ENCODE data around the gene SLC38A2.
"Not testable (repeated sequence)": the region's sequence is repeated elsewhere in the genome, so short reads cannot be mapped to it uniquely, and the experiment has no call there.

The SLC38A2 gene

DNA sequence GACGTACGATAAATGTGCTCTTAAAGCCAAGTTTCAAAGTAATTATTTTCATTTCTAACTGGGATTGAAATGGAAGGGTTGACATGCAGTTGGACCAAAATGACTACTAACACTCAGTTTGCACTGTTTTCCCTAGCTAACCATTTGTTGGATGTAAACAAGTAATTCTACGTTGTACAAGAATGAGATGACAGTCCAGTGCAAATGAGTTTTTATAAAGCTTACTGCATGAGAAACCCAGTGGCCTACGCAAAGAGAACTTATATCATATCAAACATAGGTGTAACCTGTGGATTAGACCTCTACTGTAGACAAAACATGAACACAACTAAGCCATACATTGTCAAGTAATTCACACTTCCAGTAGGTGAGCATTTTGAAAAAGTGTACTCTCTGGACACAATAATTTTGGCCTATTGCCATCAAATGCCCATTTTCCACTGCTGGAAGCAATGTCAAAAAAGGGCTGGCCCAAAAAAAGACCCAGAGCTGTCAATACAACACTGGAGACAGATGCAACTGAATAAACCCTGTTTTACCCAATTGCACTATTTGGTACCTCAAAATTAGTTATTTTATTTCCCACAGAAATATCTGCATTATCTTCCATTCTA is 12.8 kb downstream of the SLC38A2 start:
- no peak for DNase-seq

- DNase-seq = no peak
Observed at GRCh38 chr12:46358791-46359666, 13.5 kb downstream of the SLC38A2 start.

- DNase-seq = no peak
Observed at GRCh38 chr12:46358325-46358700, 14.3 kb downstream of the SLC38A2 start.

- no peak for DNase-seq
Observed at GRCh38 chr12:46357438-46358324, 14.9 kb downstream of the SLC38A2 start.

GRCh38 chr12:46356655-46357437 is 15.7 kb downstream of the SLC38A2 start:
- no peak for DNase-seq

- no peak for DNase-seq
Observed at GRCh38 chr12:46354802-46355199, 17.8 kb downstream of the SLC38A2 start.

- DNase-seq = no peak
Observed at GRCh38 chr12:46354111-46354801, 18.3 kb downstream of the SLC38A2 start.

- no peak for DNase-seq
Observed at GRCh38 chr12:46351886-46352650, 20.5 kb downstream of the SLC38A2 start.

- no peak for DNase-seq
Observed at GRCh38 chr12:46351138-46351537, 21.4 kb downstream of the SLC38A2 start.

- no peak for DNase-seq
Observed at GRCh38 chr12:46349253-46349652, 23.3 kb downstream of the SLC38A2 start.

DNA sequence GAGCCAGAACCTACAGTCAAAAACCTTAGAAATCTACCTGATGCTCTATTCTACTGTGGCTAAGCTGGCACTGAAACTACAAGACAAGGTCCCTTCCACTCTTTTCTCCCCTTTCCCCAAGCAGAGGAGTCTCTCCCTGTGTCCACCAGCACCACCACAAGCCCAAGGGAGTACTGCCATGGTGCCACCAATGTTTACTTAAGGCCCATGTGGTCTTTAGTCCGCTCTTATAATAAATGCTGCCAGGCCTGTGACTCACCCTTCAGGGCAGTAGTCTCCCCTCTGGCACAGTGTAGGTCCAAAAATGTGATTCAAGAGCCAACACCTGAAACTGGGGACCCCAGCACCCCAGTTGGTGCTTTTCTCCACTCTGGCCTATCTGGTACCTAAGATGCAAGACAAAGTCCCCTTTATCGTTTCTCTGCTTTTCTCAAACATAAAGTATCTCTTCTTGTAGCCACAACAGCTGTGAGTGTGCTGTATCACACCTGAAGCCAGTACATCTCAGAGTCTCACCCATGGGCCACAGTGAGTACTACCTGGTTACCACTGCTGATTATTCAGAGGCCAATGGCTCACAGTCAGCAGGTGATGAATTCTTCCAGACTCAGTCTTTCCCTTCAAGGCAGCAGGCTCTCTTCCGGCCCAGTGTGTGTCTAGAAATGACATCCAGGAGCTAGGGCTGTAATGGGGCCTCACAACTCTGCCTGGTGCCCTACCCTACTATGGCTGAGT is 29.3 kb downstream of the SLC38A2 start:
- DNase-seq = no peak

- peak; percentile 19 for DNase-seq
Observed at GRCh38 chr12:46342562-46343033, 30.0 kb downstream of the SLC38A2 start.

DNA sequence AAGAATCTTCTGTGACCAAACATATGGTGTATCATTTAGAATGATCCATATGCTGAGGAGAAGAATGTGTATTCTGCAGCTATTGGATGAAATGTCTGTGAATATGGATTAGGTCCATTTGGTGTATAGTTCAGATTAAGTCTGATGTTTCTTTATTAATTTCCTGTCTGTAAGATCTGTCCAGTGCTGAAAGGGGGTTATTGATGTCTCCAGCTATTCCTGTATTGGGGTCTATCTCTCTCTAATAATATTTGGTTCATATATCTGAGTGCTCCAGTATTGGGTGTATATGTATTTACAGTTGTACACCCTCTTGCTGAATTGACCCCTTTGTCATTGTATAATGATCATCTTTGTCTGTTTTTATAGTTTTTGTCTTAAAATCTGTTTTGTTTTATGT is 33.5 kb downstream of the SLC38A2 start:
- DNase-seq = no peak

DNA sequence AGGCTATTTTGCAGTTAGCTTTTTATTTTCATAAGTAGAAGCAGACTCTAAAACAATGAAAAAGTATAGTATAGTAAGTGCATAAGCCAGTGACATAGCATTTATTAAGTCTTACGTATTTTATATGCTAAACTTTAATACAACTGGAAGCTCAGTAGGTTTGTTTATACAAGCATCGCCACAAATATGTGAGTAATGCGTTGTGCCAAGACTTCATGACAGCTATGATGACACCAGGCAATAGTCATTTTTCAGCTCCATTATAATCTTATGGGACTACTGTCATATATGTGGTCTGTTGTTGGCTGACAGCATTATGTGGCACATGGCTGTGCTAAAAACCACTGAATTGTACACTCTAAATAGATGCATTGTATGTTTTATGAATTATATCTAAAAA is 40.3 kb downstream of the SLC38A2 start:
- no peak for DNase-seq

DNA sequence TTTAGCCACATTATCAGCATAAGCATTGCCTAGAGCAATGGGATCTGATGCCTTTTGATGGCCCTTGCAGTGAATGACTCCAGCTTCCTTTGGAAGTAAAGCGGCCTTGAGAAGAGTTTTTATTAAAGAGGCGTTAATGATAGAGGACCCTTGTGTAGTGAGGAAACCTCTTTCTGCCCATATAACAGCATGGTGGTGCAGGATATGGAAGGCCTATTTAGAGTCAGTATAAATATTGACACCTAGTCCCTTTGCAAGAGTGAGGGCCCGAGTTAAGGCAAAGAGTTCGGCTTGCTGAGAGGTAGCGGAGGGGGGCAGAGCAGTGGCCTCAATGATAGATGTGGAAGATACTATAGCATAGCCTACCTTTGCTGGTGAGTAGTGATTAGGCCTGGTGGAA is 47.5 kb downstream of the SLC38A2 start:
- not testable (repeated sequence) for DNase-seq

GRCh38 chr12:46320731-46321130 is 51.8 kb downstream of the SLC38A2 start:
- no peak for DNase-seq

GRCh38 chr12:46318037-46318436 is 54.5 kb downstream of the SLC38A2 start:
- DNase-seq = no peak
